H1 (cell line): ENCODE results near the gene HYDIN.

Source experiments
- BACH1 ChIP-seq: IDR thresholded peaks from 2 replicates; pipeline ENCODE4 v1.6.1; 2012; ENCODE audit warnings: low read length, improper control_type of control experiment
- CEBPB ChIP-seq: IDR thresholded peaks from 2 replicates; pipeline ENCODE4 v1.6.1; 2012; ENCODE audit warnings: low read depth, low read length
- CTCF ChIP-seq, 3 experiments: IDR thresholded peaks; 1 replicate in 2 of 3; 2 replicates in 1 of 3; pipeline versions ENCODE4 v1.5.1 to v1.6.1; 2011; ENCODE audit warnings: low read length in 3 of 3, mild to moderate bottlenecking in 3 of 3, inconsistent platforms in 2 of 3, low read depth in 1 of 3, moderate library complexity in 1 of 3; ENCODE audit not compliant: insufficient read depth in 1 of 3; ENCODE audit errors: control extremely low read depth in 1 of 3
- GABPA ChIP-seq: IDR thresholded peaks from 2 replicates; pipeline ENCODE4 v1.6.1; 2011; ENCODE audit warnings: mild to moderate bottlenecking, low read length, moderate library complexity, borderline replicate concordance; ENCODE audit not compliant: insufficient read depth
- GTF2F1 ChIP-seq: IDR thresholded peaks from 2 replicates; pipeline ENCODE4 v1.6.1; 2012; ENCODE audit warnings: low read depth, low read length, improper control_type of control experiment, borderline replicate concordance
- MAX ChIP-seq: IDR thresholded peaks from 2 replicates; pipeline ENCODE4 v1.6.1; 2012; ENCODE audit warnings: inconsistent platforms
- POLR2A ChIP-seq, 2 experiments: IDR thresholded peaks; 1 replicate in 1 of 2; 2 replicates in 1 of 2; pipeline ENCODE4 v1.6.1; 2011; ENCODE audit warnings: low read depth in 2 of 2, low read length in 2 of 2, mild to moderate bottlenecking in 2 of 2; ENCODE audit errors: control extremely low read depth in 1 of 2
- TEAD4 ChIP-seq: IDR thresholded peaks from 2 replicates; pipeline ENCODE4 v1.6.1; 2012; ENCODE audit warnings: low read depth, low read length, inconsistent platforms, mixed read lengths

GRCh38 chr16:70774261-70774660, 456.3 kb downstream of the HYDIN start:
- no peak for TF ChIP-seq GABPA
- TF ChIP-seq GTF2F1 = no peak
- no peak for TF ChIP-seq CTCF (IDR thresholded peaks at IDR 0.05; ENCODE audit: control extremely low read depth in 1 of 3, insufficient read depth in 1 of 3, low read depth in 1 of 3, low read length in 3 of 3)
- no peak for TF ChIP-seq MAX
- no peak for TF ChIP-seq TEAD4
- TF ChIP-seq BACH1 = no peak
- TF ChIP-seq CEBPB = no peak
- TF ChIP-seq POLR2A (IDR thresholded peaks at IDR 0.05; ENCODE audit: control extremely low read depth in 1 of 2, low read depth in 2 of 2, low read length in 2 of 2) = no peak
